ENCODE data around the gene JMJD1C.

GRCh38 chr10:63197344-63198092 lies 268.3 kb downstream of the JMJD1C start:
- TF ChIP-seq CTCF (IDR thresholded peaks at IDR 0.05) = no peak
- no peak for TF ChIP-seq POLR2AphosphoS5 (IDR thresholded peaks at IDR 0.05; ENCODE audit: insufficient read depth in 1 of 2, low read depth in 1 of 2)
- TF ChIP-seq POLR2A (IDR thresholded peaks at IDR 0.05) = no peak
